Activated T-helper 1 cell treated with anti-CD3 and anti-CD28 coated beads, Interleukin-12 subunit alpha, Interleukin-12 subunit beta, Interleukin-2, Interleukin-4 antibody, amounts not matched to agents 30 ng/mL and 10 ng/mL and 1 ng/mL, durations not matched to agents 14 hours and 24 hours and 36 hours (primary cell): ENCODE results near the gene PON1. TPM values are rescaled to one million over a fixed set of nuclear protein-coding genes. Genes with fewer than 3 reads are reported as not detected.
A peak's percentile ranks its signal among the peaks of the same experiment; 100 is the strongest.

ENCODE experiments used
- DNase-seq: peaks from one replicate; pipeline ENCODE4 v3.0.0; 2021; ENCODE audit warnings: low spot score
- H3K27ac Mint-ChIP-seq: one replicate; pipeline ENCODE4 v1.8.0; 2021; ENCODE audit warnings: mild to moderate bottlenecking, mixed read lengths
- H3K27me3 Mint-ChIP-seq: one replicate; pipeline ENCODE4 v1.8.0; 2022; ENCODE audit warnings: mild to moderate bottlenecking, moderate library complexity, mixed read lengths; ENCODE audit not compliant: insufficient read depth
- H3K36me3 Mint-ChIP-seq: one replicate; pipeline ENCODE4 v1.8.0; 2021; ENCODE audit warnings: low read depth, mixed read lengths
- H3K4me1 Mint-ChIP-seq: one replicate; pipeline ENCODE4 v1.8.0; 2021; ENCODE audit warnings: low read depth, mixed read lengths
- H3K4me3 Mint-ChIP-seq: one replicate; pipeline ENCODE4 v1.8.0; 2021; ENCODE audit warnings: mild to moderate bottlenecking, moderate library complexity, mixed read lengths
- H3K9me3 Mint-ChIP-seq: one replicate; pipeline ENCODE4 v1.8.0; 2021; ENCODE audit warnings: mixed read lengths
- intact Hi-C: fragments of 100-400 bp; cut with micrococcal nuclease; formaldehyde crosslinking; loops from one replicate; pipeline ENCODE4 v1.15.1; 2024
- total RNA-seq: library from RNA; stranded (reverse); gene quantifications from 2 replicates; pipeline ENCODE4 v1.2.3, GENCODE V29; 2022

The PON1 gene
- total RNA-seq, 1 donor from 2014 or later: not detected

- Mint-ChIP-seq H3K36me3 (peaks cover 1% of the 10 kb centered on the region), H3K27ac (peak overlapping the region; percentile 18), H3K4me1 (peaks cover 15% of the 10 kb centered on the region), H3K9me3 (peaks cover 10% of the 10 kb centered on the region), H3K27me3 (peaks cover 2% of the 10 kb centered on the region), H3K4me3 (peak overlapping the region; percentile 55)
- intact Hi-C loops: no loop called here
- DNase-seq: no peak
These were observed 6.0 kb upstream of the PON1 start for GRCh38 chr7:95330204-95330960.

- H3K4me3 Mint-ChIP-seq: no peak overlapping the region
- H3K9me3 Mint-ChIP-seq: peaks cover 10% of the 10 kb centered on the region
- peaks cover 15% of the 10 kb centered on the region for H3K4me1 Mint-ChIP-seq
- H3K27me3 Mint-ChIP-seq: peaks cover 6% of the 10 kb centered on the region
- intact Hi-C loops: no loop called here
- DNase-seq: no peak
- peaks cover 1% of the 10 kb centered on the region for H3K36me3 Mint-ChIP-seq
- H3K27ac Mint-ChIP-seq: no peak overlapping the region
These were observed 3.0 kb upstream of the PON1 start for GRCh38 chr7:95327356-95327755.

DNA sequence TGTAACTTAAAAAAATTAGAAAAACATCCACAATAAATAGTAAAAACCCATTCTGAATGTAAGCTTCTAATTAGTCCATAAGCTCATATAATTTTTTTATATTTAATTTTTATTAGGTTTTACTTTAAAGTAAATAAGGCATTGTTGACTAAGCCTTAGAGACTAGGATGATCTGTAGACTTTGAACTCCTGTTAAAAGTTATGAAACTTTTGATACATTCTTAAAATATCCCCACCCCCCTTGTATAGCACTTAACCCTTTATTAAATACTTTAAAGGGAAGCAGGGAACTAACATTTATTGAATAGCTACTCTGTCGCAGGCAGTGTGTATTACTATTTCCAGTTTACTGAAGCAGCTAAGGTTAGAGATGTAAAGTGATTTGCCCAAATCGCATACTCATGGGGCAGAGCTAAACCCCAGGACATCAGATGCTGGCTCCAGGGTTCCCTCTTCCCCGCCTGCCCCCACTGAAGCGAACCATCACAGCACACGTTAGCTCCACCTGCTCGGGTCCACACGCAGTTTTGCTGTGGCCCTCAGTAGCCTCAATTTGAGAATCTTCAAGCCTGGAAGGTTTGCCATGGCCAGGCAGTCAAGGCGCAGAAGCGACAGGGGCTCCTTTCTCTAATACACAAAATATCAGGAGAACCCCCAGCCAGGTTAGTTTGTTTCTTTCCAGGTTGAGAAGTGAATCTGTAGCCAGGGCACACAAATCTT is 762 bp downstream of the PON1 start:
- no peaks in the 10 kb centered on the region for H3K4me1 Mint-ChIP-seq
- no peaks in the 10 kb centered on the region for H3K36me3 Mint-ChIP-seq
- intact Hi-C loops: no loop called here
- H3K27me3 Mint-ChIP-seq: peaks cover 6% of the 10 kb centered on the region
- H3K4me3 Mint-ChIP-seq: no peak overlapping the region
- H3K9me3 Mint-ChIP-seq: peaks cover 10% of the 10 kb centered on the region
- H3K27ac Mint-ChIP-seq: no peak overlapping the region
- no peak for DNase-seq

- intact Hi-C loops: no loop called here
- Mint-ChIP-seq H3K4me1 (no peaks in the 10 kb centered on the region), H3K9me3 (peaks cover 9% of the 10 kb centered on the region), H3K4me3 (no peak overlapping the region), H3K36me3 (no peaks in the 10 kb centered on the region), H3K27me3 (peaks cover 6% of the 10 kb centered on the region), H3K27ac (no peak overlapping the region)
- DNase-seq: no peak
These were observed 1.5 kb downstream of the PON1 start for GRCh38 chr7:95322854-95323253.

- Mint-ChIP-seq H3K27ac (no peak overlapping the region), H3K36me3 (no peaks in the 10 kb centered on the region), H3K9me3 (peaks cover 5% of the 10 kb centered on the region), H3K4me3 (no peak overlapping the region), H3K4me1 (no peaks in the 10 kb centered on the region), H3K27me3 (peaks cover 6% of the 10 kb centered on the region)
- intact Hi-C loops: no loop called here
- DNase-seq: no peak
These were observed 1.9 kb downstream of the PON1 start for GRCh38 chr7:95322396-95322795.

- no peak for DNase-seq
- Mint-ChIP-seq H3K4me3 (no peak overlapping the region), H3K27ac (no peak overlapping the region), H3K9me3 (peaks cover 5% of the 10 kb centered on the region), H3K36me3 (no peaks in the 10 kb centered on the region), H3K4me1 (no peaks in the 10 kb centered on the region), H3K27me3 (peaks cover 6% of the 10 kb centered on the region)
- intact Hi-C loops: no loop called here
These were observed 2.6 kb downstream of the PON1 start for GRCh38 chr7:95321720-95322119.

- no peak overlapping the region for H3K27ac Mint-ChIP-seq
- no peaks in the 10 kb centered on the region for H3K4me1 Mint-ChIP-seq
- H3K9me3 Mint-ChIP-seq: peaks cover under 1% of the 10 kb centered on the region
- H3K27me3 Mint-ChIP-seq: peaks cover 3% of the 10 kb centered on the region
- H3K36me3 Mint-ChIP-seq: no peaks in the 10 kb centered on the region
- DNase-seq: no peak
- no peak overlapping the region for H3K4me3 Mint-ChIP-seq
- intact Hi-C loops: no loop called here
These were observed 3.7 kb downstream of the PON1 start for GRCh38 chr7:95320651-95321050.

DNA sequence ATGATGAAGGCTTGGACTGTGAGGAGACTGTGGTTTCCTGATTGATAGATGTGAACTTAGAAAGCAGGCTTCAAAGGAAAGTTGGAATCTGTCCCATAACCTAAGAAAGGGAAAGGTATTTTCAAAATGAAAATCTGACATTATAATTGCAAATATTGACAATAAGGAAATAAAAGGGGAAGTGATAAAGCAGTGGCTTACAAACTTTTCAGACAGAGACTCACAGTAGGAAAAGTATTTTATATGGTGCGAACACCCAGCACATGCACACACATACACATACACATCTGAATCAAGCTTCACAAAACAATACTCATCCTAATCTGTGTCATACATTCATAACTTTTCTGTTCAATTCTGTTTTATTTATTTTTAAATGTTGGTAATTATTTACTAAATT is 4.8 kb downstream of the PON1 start:
- DNase-seq: no peak
- Mint-ChIP-seq H3K9me3 (no peaks in the 10 kb centered on the region), H3K27ac (no peak overlapping the region), H3K4me3 (no peak overlapping the region), H3K36me3 (no peaks in the 10 kb centered on the region), H3K4me1 (no peaks in the 10 kb centered on the region), H3K27me3 (peaks cover 1% of the 10 kb centered on the region)
- intact Hi-C loops: no loop called here

GRCh38 chr7:95318501-95319100 is 5.7 kb downstream of the PON1 start:
- no peaks in the 10 kb centered on the region for H3K4me1 Mint-ChIP-seq
- no peak overlapping the region for H3K4me3 Mint-ChIP-seq
- H3K36me3 Mint-ChIP-seq: no peaks in the 10 kb centered on the region
- no peak for DNase-seq
- intact Hi-C loops: no loop called here
- no peaks in the 10 kb centered on the region for H3K9me3 Mint-ChIP-seq
- peaks cover 6% of the 10 kb centered on the region for H3K27me3 Mint-ChIP-seq
- H3K27ac Mint-ChIP-seq: no peak overlapping the region

GRCh38 chr7:95317966-95318365 is 6.4 kb downstream of the PON1 start:
- peaks cover 7% of the 10 kb centered on the region for H3K27me3 Mint-ChIP-seq
- DNase-seq: no peak
- intact Hi-C loops: no loop called here
- no peak overlapping the region for H3K27ac Mint-ChIP-seq
- H3K36me3 Mint-ChIP-seq: no peaks in the 10 kb centered on the region
- no peaks in the 10 kb centered on the region for H3K4me1 Mint-ChIP-seq
- H3K9me3 Mint-ChIP-seq: no peaks in the 10 kb centered on the region
- H3K4me3 Mint-ChIP-seq: no peak overlapping the region

DNA sequence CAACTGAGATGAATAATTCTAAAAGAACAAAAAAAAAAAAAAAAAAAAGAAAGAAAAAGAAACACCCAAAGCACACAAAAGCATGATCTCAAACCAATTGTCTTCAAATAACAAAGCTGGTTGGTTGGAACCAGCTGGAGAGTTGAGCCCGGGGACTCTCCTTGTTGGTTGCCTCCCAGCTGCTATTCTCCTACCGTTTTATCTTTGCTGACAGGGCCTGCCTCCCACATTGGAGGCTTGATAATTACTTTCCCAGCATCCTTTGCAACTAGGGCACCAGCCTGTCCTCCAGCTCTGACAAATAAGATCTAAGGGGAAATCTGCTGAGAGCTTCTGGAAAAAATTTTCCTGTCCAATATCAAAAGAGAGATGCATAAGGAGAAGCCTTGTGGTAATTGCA is 6.8 kb downstream of the PON1 start:
- H3K4me3 Mint-ChIP-seq: no peak overlapping the region
- DNase-seq: no peak
- H3K36me3 Mint-ChIP-seq: no peaks in the 10 kb centered on the region
- intact Hi-C loops: no loop called here
- H3K9me3 Mint-ChIP-seq: no peaks in the 10 kb centered on the region
- no peak overlapping the region for H3K27ac Mint-ChIP-seq
- no peaks in the 10 kb centered on the region for H3K4me1 Mint-ChIP-seq
- peaks cover 7% of the 10 kb centered on the region for H3K27me3 Mint-ChIP-seq

- intact Hi-C loops: no loop called here
- no peak for DNase-seq
- Mint-ChIP-seq H3K27ac (no peak overlapping the region), H3K9me3 (no peaks in the 10 kb centered on the region), H3K4me1 (no peaks in the 10 kb centered on the region), H3K4me3 (no peak overlapping the region), H3K27me3 (peaks cover 7% of the 10 kb centered on the region), H3K36me3 (no peaks in the 10 kb centered on the region)
These were observed 7.7 kb downstream of the PON1 start for GRCh38 chr7:95316588-95316987.

DNA sequence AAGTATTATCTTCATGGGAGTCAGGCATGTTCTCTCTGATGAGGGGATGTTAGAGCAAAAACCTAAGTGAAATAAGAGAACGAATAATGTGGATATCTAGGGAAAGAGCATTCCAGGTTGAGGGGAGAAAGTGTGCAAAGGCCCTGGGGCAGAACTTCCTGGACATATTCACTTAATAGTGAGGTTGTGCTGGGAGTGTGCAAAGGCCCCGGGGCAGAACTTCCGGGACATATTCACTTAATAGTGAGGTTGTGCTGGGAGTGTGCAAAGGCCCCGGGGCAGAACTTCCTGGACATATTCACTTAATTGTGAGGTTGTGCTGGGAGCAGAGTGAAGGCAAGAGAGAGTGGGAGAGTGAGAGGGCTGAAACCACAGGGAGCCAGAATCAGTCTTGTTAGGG is 11.8 kb downstream of the PON1 start:
- Mint-ChIP-seq H3K27ac (no peak overlapping the region), H3K27me3 (peaks cover 10% of the 10 kb centered on the region), H3K36me3 (no peaks in the 10 kb centered on the region), H3K4me1 (no peaks in the 10 kb centered on the region), H3K4me3 (no peak overlapping the region), H3K9me3 (no peaks in the 10 kb centered on the region)
- intact Hi-C loops: no loop called here
- no peak for DNase-seq
